Measurements from ENCODE around the gene ZPBP. TPM values are rescaled to one million over a fixed set of nuclear protein-coding genes. Genes with fewer than 3 reads are reported as not detected.

The ZPBP gene
- total RNA-seq, 1 experiment from 2014 or later: not detected

DNA sequence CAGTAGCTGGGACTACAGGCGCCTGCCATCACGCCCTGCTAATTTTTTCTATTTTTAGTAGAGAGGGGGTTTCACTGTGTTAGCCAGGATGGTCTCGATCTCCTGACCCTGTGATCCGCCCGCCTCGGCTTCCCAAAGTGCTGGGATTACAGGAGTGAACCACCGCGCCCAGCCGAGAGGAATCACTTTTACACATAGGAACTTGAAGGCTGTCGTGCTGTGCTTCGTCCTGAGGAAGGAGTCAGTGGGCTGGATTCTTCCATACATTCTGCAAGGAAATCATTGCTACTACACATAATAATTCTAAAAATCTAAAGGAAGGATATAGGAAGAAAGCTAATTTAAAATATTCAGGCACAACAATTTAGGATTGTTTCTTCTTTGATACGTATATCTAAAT, 48.8 kb upstream of the ZPBP start:
- in situ Hi-C loops (cut with HindIII; ENCODE audit: low pct_unique_long_range_greater_than_20kb, low sequenced_read_pairs): no loop called here
- intact Hi-C loops (cut with micrococcal nuclease; ENCODE audit: unreplicated experiment): loop anchor here (2.0 to 5.0 kb wide), 3 partner anchors 225 to 1020 kb away; no protein-coding TSS in a partner anchor
- ATAC-seq (no peak), DNase-seq (ENCODE audit: low read depth, low spot score) (no peak)
- 0 out of 2 replicates have a peak, but pooled peaks cover 2% of the 10 kb centered on the region for H3K27me3 ChIP-seq (ENCODE audit: control insufficient read depth, insufficient read depth, low read length)
- ChIA-PET POLR2A (no interaction called here), CTCF (no interaction called here)
- no peak overlapping the region for H3K27ac ChIP-seq (ENCODE audit: low read length)
- H3K4me3 ChIP-seq (ENCODE audit: low read depth in 2 of 2, low read length in 2 of 2): no peak overlapping the region
- BruUV-seq (replicated peaks): no TSS peak
- H3K4me1 ChIP-seq (ENCODE audit: control insufficient read depth, insufficient read depth, low read length): no peaks in the 10 kb centered on the region
- no peaks in the 10 kb centered on the region for H3K9me3 ChIP-seq (ENCODE audit: control insufficient read depth, insufficient read depth, low read depth, low read length)
- TF ChIP-seq, protein P1, sequence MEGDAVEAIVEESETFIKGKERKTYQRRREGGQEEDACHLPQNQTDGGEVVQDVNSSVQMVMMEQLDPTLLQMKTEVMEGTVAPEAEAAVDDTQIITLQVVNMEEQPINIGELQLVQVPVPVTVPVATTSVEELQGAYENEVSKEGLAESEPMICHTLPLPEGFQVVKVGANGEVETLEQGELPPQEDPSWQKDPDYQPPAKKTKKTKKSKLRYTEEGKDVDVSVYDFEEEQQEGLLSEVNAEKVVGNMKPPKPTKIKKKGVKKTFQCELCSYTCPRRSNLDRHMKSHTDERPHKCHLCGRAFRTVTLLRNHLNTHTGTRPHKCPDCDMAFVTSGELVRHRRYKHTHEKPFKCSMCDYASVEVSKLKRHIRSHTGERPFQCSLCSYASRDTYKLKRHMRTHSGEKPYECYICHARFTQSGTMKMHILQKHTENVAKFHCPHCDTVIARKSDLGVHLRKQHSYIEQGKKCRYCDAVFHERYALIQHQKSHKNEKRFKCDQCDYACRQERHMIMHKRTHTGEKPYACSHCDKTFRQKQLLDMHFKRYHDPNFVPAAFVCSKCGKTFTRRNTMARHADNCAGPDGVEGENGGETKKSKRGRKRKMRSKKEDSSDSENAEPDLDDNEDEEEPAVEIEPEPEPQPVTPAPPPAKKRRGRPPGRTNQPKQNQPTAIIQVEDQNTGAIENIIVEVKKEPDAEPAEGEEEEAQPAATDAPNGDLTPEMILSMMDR (IDR thresholded peaks at IDR 0.05): no peak
- TF ChIP-seq SIN3A (IDR thresholded peaks at IDR 0.05; ENCODE audit: borderline replicate concordance, insufficient read depth, low read depth, low read length): no peak
- H3K36me3 ChIP-seq (ENCODE audit: control insufficient read depth, insufficient read depth, low read length): no peaks in the 10 kb centered on the region

DNA sequence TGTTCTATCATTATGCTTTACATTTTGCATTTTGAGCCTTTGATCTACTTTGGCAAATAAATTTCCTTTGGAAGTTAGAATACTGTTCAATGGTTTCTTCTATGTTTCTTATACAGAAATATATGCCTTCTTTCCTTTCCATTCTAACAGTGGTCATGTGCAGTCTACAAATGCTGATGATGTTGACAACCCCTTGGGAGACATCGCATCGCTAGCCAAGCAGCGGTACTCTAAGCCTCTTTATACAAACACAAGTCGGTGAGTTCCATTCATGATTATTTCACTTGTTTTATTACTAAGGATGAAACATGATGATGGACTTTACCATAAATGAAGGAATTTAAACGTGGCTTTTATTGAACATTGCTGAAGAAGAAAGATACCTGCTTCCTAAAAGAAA, 48.1 kb upstream of the ZPBP start:
- no peak overlapping the region for H3K4me3 ChIP-seq (ENCODE audit: low read depth in 2 of 2, low read length in 2 of 2)
- BruUV-seq (replicated peaks): no TSS peak
- 0 out of 2 replicates have a peak, but pooled peaks cover 2% of the 10 kb centered on the region for H3K27me3 ChIP-seq (ENCODE audit: control insufficient read depth, insufficient read depth, low read length)
- no peaks in the 10 kb centered on the region for H3K36me3 ChIP-seq (ENCODE audit: control insufficient read depth, insufficient read depth, low read length)
- no peaks in the 10 kb centered on the region for H3K9me3 ChIP-seq (ENCODE audit: control insufficient read depth, insufficient read depth, low read depth, low read length)
- ChIA-PET POLR2A (no interaction called here), CTCF (no interaction called here)
- intact Hi-C loops (cut with micrococcal nuclease; ENCODE audit: unreplicated experiment): loop anchor here (5.0 kb wide), 1 partner anchor 1021 kb away; no protein-coding TSS in a partner anchor
- H3K4me1 ChIP-seq (ENCODE audit: control insufficient read depth, insufficient read depth, low read length): no peaks in the 10 kb centered on the region
- in situ Hi-C loops (cut with HindIII; ENCODE audit: low pct_unique_long_range_greater_than_20kb, low sequenced_read_pairs): no loop called here
- TF ChIP-seq POLR2AphosphoS5 (IDR thresholded peaks at IDR 0.05; ENCODE audit: low read depth, low read length): no peak
- ATAC-seq: no peak
- DNase-seq (ENCODE audit: low read depth, low spot score): no peak
- H3K27ac ChIP-seq (ENCODE audit: low read length): no peak overlapping the region

DNA sequence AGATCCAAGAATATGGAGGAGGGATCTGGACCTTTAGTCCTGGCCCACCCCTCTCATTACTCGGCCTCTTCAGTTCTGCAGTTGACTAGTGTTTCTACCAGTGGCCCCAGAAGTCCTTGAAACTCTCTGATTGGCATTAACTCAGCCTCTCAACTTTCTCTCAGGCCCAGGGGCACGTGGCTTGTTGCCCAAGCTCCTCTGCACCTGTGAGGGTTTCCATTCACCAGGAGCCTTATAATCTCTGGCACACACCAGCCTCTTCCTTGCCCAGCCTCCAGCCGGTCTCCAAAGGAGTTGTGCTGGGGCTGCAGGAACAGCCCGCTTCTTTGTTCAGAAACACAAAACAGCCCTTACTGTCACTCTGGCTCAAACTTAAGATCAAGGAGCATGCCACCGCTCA, 47.6 kb upstream of the ZPBP start:
- ChIA-PET POLR2A (no interaction called here), CTCF (no interaction called here)
- intact Hi-C loops (cut with micrococcal nuclease; ENCODE audit: unreplicated experiment): loop anchor here (5.0 kb wide), 1 partner anchor 1022 kb away; no protein-coding TSS in a partner anchor
- TF ChIP-seq, protein P1 (IDR thresholded peaks at IDR 0.05): no peak
- TF ChIP-seq POLR2AphosphoS5 (IDR thresholded peaks at IDR 0.05; ENCODE audit: low read depth, low read length) (no peak), TCF7L2 (IDR thresholded peaks at IDR 0.05; ENCODE audit: low read depth, low read length) (no peak), SIN3A (IDR thresholded peaks at IDR 0.05; ENCODE audit: borderline replicate concordance, insufficient read depth, low read depth, low read length) (no peak)
- TF ChIP-seq, protein P2, sequence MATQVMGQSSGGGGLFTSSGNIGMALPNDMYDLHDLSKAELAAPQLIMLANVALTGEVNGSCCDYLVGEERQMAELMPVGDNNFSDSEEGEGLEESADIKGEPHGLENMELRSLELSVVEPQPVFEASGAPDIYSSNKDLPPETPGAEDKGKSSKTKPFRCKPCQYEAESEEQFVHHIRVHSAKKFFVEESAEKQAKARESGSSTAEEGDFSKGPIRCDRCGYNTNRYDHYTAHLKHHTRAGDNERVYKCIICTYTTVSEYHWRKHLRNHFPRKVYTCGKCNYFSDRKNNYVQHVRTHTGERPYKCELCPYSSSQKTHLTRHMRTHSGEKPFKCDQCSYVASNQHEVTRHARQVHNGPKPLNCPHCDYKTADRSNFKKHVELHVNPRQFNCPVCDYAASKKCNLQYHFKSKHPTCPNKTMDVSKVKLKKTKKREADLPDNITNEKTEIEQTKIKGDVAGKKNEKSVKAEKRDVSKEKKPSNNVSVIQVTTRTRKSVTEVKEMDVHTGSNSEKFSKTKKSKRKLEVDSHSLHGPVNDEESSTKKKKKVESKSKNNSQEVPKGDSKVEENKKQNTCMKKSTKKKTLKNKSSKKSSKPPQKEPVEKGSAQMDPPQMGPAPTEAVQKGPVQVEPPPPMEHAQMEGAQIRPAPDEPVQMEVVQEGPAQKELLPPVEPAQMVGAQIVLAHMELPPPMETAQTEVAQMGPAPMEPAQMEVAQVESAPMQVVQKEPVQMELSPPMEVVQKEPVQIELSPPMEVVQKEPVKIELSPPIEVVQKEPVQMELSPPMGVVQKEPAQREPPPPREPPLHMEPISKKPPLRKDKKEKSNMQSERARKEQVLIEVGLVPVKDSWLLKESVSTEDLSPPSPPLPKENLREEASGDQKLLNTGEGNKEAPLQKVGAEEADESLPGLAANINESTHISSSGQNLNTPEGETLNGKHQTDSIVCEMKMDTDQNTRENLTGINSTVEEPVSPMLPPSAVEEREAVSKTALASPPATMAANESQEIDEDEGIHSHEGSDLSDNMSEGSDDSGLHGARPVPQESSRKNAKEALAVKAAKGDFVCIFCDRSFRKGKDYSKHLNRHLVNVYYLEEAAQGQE (IDR thresholded peaks at IDR 0.05; ENCODE audit: insufficient read depth in 1 of 2, low read depth in 2 of 2, low read length in 1 of 2): no peak
- Histone ChIP-seq H3K36me3 (ENCODE audit: control insufficient read depth, insufficient read depth, low read length) (no peaks in the 10 kb centered on the region), H3K27me3 (ENCODE audit: control insufficient read depth, insufficient read depth, low read length) (0 out of 2 replicates have a peak, but pooled peaks cover 2% of the 10 kb centered on the region), H3K4me3 (ENCODE audit: low read depth in 2 of 2, low read length in 2 of 2) (no peak overlapping the region), H3K27ac (ENCODE audit: low read length) (no peak overlapping the region), H3K9me3 (ENCODE audit: control insufficient read depth, insufficient read depth, low read depth, low read length) (no peaks in the 10 kb centered on the region), H3K4me1 (ENCODE audit: control insufficient read depth, insufficient read depth, low read length) (no peaks in the 10 kb centered on the region)
- no TSS peak for BruUV-seq (replicated peaks)
- in situ Hi-C loops (cut with HindIII; ENCODE audit: low pct_unique_long_range_greater_than_20kb, low sequenced_read_pairs): no loop called here
- DNase-seq (ENCODE audit: low read depth, low spot score) (no peak), ATAC-seq (no peak)

Data from Panc1 (cell line).